ENCODE measurements around the gene ST3GAL4. TPM values are rescaled to one million over a fixed set of nuclear protein-coding genes. Genes with fewer than 3 reads are reported as not detected.
A peak's percentile ranks its signal among the peaks of the same experiment; 100 is the strongest.

The ST3GAL4 gene
- total RNA-seq, 1 experiment from 2014 or later = 13.6 TPM

DNA sequence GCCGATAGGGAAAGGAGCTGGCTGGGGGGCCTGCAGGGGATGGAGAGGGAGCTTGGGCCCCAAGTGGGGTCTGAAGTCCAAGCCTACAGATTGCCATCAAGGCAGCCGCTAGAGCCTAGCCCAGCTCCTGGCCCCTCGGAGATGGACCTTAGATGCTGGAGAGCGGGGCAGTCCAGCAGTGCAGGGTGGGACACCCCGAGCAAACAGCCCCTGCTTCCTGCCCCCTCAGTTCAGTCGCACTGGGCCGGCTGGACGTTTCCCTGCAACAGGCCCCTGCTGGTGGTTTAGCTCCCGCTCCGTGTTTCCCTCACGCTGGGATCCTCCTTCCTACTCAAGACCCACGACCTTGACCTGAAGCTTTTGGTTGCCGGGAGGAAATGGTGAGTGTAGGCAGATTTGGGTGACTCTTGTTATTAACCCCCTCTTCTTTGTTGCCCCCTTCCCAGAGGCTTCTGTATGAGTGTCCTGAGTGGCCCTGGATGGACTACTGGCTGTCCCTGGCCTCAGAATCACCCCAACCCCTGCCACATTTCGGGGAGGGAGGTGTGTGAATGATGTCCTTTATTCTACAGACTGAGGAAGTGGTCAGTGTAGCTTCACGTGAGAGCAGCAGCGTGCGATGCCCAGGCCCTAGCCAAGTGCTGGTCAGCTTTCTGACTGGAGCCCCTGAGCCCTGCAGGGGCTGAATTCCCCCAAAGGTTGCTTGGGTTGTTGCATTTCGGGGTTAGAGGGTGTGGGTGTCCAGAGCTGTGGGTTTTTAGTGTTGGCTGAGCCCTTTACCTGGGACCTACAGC, 2.7 kb downstream of the ST3GAL4 start:
- peaks cover 30 to 51% of the 10 kb centered on the region in 2 experiments for H3K4me1 Mint-ChIP-seq
- Histone ChIP-seq H3T11ph (ENCODE audit: low read length) (no peak overlapping the region), H3K4me2 (ENCODE audit: insufficient read depth, insufficient read length, low read length) (no peak overlapping the region), H2BK120ac (ENCODE audit: low read depth, low read length, poor library complexity, severe bottlenecking) (no peak overlapping the region), H3K79me1 (ENCODE audit: insufficient read depth, low read depth, low read length, poor library complexity, severe bottlenecking) (no peaks in the 10 kb centered on the region), H4K5ac (ENCODE audit: insufficient read length, low read depth, low read length) (no peak overlapping the region), H2BK15ac (ENCODE audit: low read depth, low read length) (no peak overlapping the region), H3K79me2 (ENCODE audit: insufficient read depth, low read length) (peaks cover 5% of the 10 kb centered on the region; the same call in 1 of the 2 replicates), H2BK20ac (ENCODE audit: low read depth, low read length, poor library complexity, severe bottlenecking) (no peak overlapping the region), H4K8ac (replicated peaks; ENCODE audit: insufficient read length, low read depth, low read length) (no peak overlapping the region), H3K9ac (ENCODE audit: extremely low read depth, insufficient read length, low read length) (no peak overlapping the region), H3K56ac (ENCODE audit: insufficient read length, low read depth, low read length) (no peak overlapping the region), H3K4ac (ENCODE audit: low read depth, low read length) (no peak overlapping the region), H2BK5ac (ENCODE audit: insufficient read length, low read length) (no peak overlapping the region), H3K18ac (ENCODE audit: insufficient read length, low read depth, low read length) (no peak overlapping the region), H2AK5ac (ENCODE audit: insufficient read length, low read length) (no peak overlapping the region), H2AFZ (ENCODE audit: low read length) (no peak overlapping the region), H3K14ac (ENCODE audit: insufficient read depth, low read length) (no peak overlapping the region), H4K20me1 (ENCODE audit: control insufficient read depth, insufficient read depth, insufficient read length) (no peaks in the 10 kb centered on the region), H4K91ac (ENCODE audit: insufficient read length, low read depth, low read length) (no peak overlapping the region), H3K23ac (ENCODE audit: insufficient read length, low read depth, low read length) (no peak overlapping the region), H3K27ac (ENCODE audit: insufficient read length, low read depth, low read length) (no peak overlapping the region), H3K27me3 (ENCODE audit: insufficient read depth, low read length) (no peaks in the 10 kb centered on the region), H3K9me3 (ENCODE audit: control insufficient read depth, low read depth, low read length) (no peaks in the 10 kb centered on the region), H3K4me1 (ENCODE audit: insufficient read depth, low read length) (peaks cover 6% of the 10 kb centered on the region), H3K23me2 (ENCODE audit: insufficient read length, low read depth, low read length, poor library complexity, severe bottlenecking) (peaks cover 5% of the 10 kb centered on the region), H2BK12ac (ENCODE audit: insufficient read length, low read depth, low read length) (no peak overlapping the region)
- H3K27ac Mint-ChIP-seq = no peak overlapping the region; a peak in 1 of 7 replicates
- no CpG with 5 or more reads among the region's 18 CpGs for WGBS (ENCODE audit: extremely low coverage, insufficient read length, low lambda C conversion rate)
- no peaks in the 10 kb centered on the region; the same call in 1 of the 2 replicates for H3K27me3 Mint-ChIP-seq (ENCODE audit: low read depth)
- no peak for DNase-seq
- 0 out of 5 replicates have a peak overlapping the region, but pooled peaks of 1 of the 2 experiments have one; percentile 12 for H3K4me3 Mint-ChIP-seq
- TF ChIP-seq, protein P1, sequence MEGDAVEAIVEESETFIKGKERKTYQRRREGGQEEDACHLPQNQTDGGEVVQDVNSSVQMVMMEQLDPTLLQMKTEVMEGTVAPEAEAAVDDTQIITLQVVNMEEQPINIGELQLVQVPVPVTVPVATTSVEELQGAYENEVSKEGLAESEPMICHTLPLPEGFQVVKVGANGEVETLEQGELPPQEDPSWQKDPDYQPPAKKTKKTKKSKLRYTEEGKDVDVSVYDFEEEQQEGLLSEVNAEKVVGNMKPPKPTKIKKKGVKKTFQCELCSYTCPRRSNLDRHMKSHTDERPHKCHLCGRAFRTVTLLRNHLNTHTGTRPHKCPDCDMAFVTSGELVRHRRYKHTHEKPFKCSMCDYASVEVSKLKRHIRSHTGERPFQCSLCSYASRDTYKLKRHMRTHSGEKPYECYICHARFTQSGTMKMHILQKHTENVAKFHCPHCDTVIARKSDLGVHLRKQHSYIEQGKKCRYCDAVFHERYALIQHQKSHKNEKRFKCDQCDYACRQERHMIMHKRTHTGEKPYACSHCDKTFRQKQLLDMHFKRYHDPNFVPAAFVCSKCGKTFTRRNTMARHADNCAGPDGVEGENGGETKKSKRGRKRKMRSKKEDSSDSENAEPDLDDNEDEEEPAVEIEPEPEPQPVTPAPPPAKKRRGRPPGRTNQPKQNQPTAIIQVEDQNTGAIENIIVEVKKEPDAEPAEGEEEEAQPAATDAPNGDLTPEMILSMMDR (conservative IDR thresholded peaks at IDR 0.05) = no peak
- H3K9me3 Mint-ChIP-seq = no peaks in the 10 kb centered on the region; a peak in 1 of 5 replicates
- no peaks in the 10 kb centered on the region for H3K36me3 Mint-ChIP-seq (ENCODE audit: insufficient read depth in 1 of 3, low read depth in 3 of 3)

Data from H9 (cell line).